Central memory CD8-positive, alpha-beta T cell (primary cell): ENCODE measurements around the gene MED12L.

ENCODE experiments used
- ATAC-seq: fragments of 150-1000 bp; cut with Tn5 transposase; replicated peaks from 2 replicates; pipeline ENCODE4 v1.10.0; 2022; ENCODE audit warnings: mild to moderate bottlenecking, moderate FRiP score, moderate number of reproducible peaks; ENCODE audit not compliant: poor library complexity, severe bottlenecking; ENCODE audit errors: extremely low read depth
- DNase-seq, 2 donors: peaks; one replicate each; pipeline ENCODE4 v3.0.0; 2021; ENCODE audit warnings: low spot score in 2 of 2
- H3K27ac Mint-ChIP-seq: one replicate; pipeline ENCODE4 v1.8.0; 2022; ENCODE audit warnings: low read depth, mild to moderate bottlenecking, moderate library complexity, mixed read lengths
- H3K27me3 Mint-ChIP-seq: one replicate; pipeline ENCODE4 v1.8.0; 2022; ENCODE audit warnings: mixed read lengths
- H3K36me3 Mint-ChIP-seq: one replicate; pipeline ENCODE4 v1.8.0; 2022; ENCODE audit warnings: mild to moderate bottlenecking, moderate library complexity, mixed read lengths; ENCODE audit not compliant: insufficient read depth
- H3K4me1 Mint-ChIP-seq: one replicate; pipeline ENCODE4 v1.8.0; 2022; ENCODE audit warnings: mixed read lengths
- H3K4me3 Mint-ChIP-seq: one replicate; pipeline ENCODE4 v1.8.0; 2022; ENCODE audit warnings: mild to moderate bottlenecking, moderate library complexity, mixed read lengths
- H3K9me3 Mint-ChIP-seq: one replicate; pipeline ENCODE4 v1.8.0; 2022; ENCODE audit warnings: mixed read lengths

MED12L gene

GRCh38 chr3:151201051-151201730, 115.7 kb downstream of the MED12L start:
- Mint-ChIP-seq H3K27ac (peak overlapping the region; percentile 85), H3K4me1 (peaks cover 47% of the 10 kb centered on the region), H3K27me3 (no peaks in the 10 kb centered on the region), H3K4me3 (peak overlapping the region; percentile 78), H3K36me3 (peaks cover 28% of the 10 kb centered on the region), H3K9me3 (no peaks in the 10 kb centered on the region)
- peak; percentile 30 for ATAC-seq
- no peak for DNase-seq

- peak within 1 kb of the TSS; percentile 85 for H3K27ac Mint-ChIP-seq
- ATAC-seq = peak; percentile 86
- H3K36me3 Mint-ChIP-seq = peaks cover 28% of the 10 kb centered on the region
- no peaks in the 10 kb centered on the region for H3K9me3 Mint-ChIP-seq
- H3K4me3 Mint-ChIP-seq = peak within 1 kb of the TSS; percentile 78
- peak; percentile 19 to 67 for DNase-seq
- H3K4me1 Mint-ChIP-seq = peaks cover 59% of the 10 kb centered on the region
- H3K27me3 Mint-ChIP-seq = no peaks in the 10 kb centered on the region
Observed at GRCh38 chr3:151203051-151203420, 117.6 kb downstream of the MED12L start, which contains the start of gene GPR171. Gene GPR171 (minus strand): TSS chr3:151203216. CDS start chr3:151199386, 3,830 bp downstream.

GRCh38 chr3:151204530-151205402, 119.3 kb downstream of the MED12L start:
- ATAC-seq (no peak), DNase-seq (no peak)
- H3K27ac Mint-ChIP-seq = peak overlapping the region; percentile 74
- no peaks in the 10 kb centered on the region for H3K9me3 Mint-ChIP-seq
- no peaks in the 10 kb centered on the region for H3K27me3 Mint-ChIP-seq
- H3K4me3 Mint-ChIP-seq = peak overlapping the region; percentile 55
- peaks cover 67% of the 10 kb centered on the region for H3K4me1 Mint-ChIP-seq
- peaks cover 13% of the 10 kb centered on the region for H3K36me3 Mint-ChIP-seq

GRCh38 chr3:151205482-151205881, 120.0 kb downstream of the MED12L start:
- Mint-ChIP-seq H3K27ac (peak overlapping the region; percentile 74), H3K9me3 (no peaks in the 10 kb centered on the region), H3K27me3 (no peaks in the 10 kb centered on the region), H3K36me3 (peaks cover 9% of the 10 kb centered on the region), H3K4me1 (peaks cover 64% of the 10 kb centered on the region), H3K4me3 (peak overlapping the region; percentile 55)
- DNase-seq (no peak), ATAC-seq (no peak)

GRCh38 chr3:151206201-151206600, 120.7 kb downstream of the MED12L start:
- Mint-ChIP-seq H3K4me3 (peak overlapping the region; percentile 55), H3K27ac (peak overlapping the region; percentile 86), H3K4me1 (peaks cover 66% of the 10 kb centered on the region), H3K36me3 (peaks cover 7% of the 10 kb centered on the region), H3K27me3 (no peaks in the 10 kb centered on the region), H3K9me3 (no peaks in the 10 kb centered on the region)
- DNase-seq (no peak), ATAC-seq (no peak)

GRCh38 chr3:151209654-151210053, 124.2 kb downstream of the MED12L start:
- Mint-ChIP-seq H3K4me1 (peaks cover 52% of the 10 kb centered on the region), H3K27ac (peak overlapping the region; percentile 20), H3K4me3 (no peak overlapping the region), H3K36me3 (peaks cover 2% of the 10 kb centered on the region), H3K27me3 (no peaks in the 10 kb centered on the region), H3K9me3 (no peaks in the 10 kb centered on the region)
- ATAC-seq = peak; percentile 67
- DNase-seq = no peak

- ATAC-seq (peak; percentile 31), DNase-seq (no peak)
- Mint-ChIP-seq H3K36me3 (peaks cover 2% of the 10 kb centered on the region), H3K27me3 (no peaks in the 10 kb centered on the region), H3K27ac (no peak overlapping the region), H3K9me3 (no peaks in the 10 kb centered on the region), H3K4me3 (peak overlapping the region; percentile 13), H3K4me1 (peaks cover 41% of the 10 kb centered on the region)
Observed at GRCh38 chr3:151210676-151211381, 125.4 kb downstream of the MED12L start.

GRCh38 chr3:151213151-151213550, 127.7 kb downstream of the MED12L start:
- H3K27ac Mint-ChIP-seq = no peak overlapping the region
- no peaks in the 10 kb centered on the region for H3K27me3 Mint-ChIP-seq
- DNase-seq (no peak), ATAC-seq (no peak)
- H3K9me3 Mint-ChIP-seq = no peaks in the 10 kb centered on the region
- H3K36me3 Mint-ChIP-seq = peaks cover 2% of the 10 kb centered on the region
- H3K4me3 Mint-ChIP-seq = no peak overlapping the region
- H3K4me1 Mint-ChIP-seq = peaks cover 26% of the 10 kb centered on the region

GRCh38 chr3:151213881-151214280, 128.4 kb downstream of the MED12L start:
- Mint-ChIP-seq H3K27me3 (no peaks in the 10 kb centered on the region), H3K36me3 (peaks cover 2% of the 10 kb centered on the region), H3K27ac (no peak overlapping the region), H3K4me3 (no peak overlapping the region), H3K4me1 (peaks cover 21% of the 10 kb centered on the region), H3K9me3 (no peaks in the 10 kb centered on the region)
- DNase-seq = no peak
- ATAC-seq = no peak

- Mint-ChIP-seq H3K4me3 (no peak overlapping the region), H3K4me1 (peaks cover 16% of the 10 kb centered on the region), H3K27me3 (no peaks in the 10 kb centered on the region), H3K36me3 (peaks cover 2% of the 10 kb centered on the region), H3K27ac (no peak overlapping the region), H3K9me3 (no peaks in the 10 kb centered on the region)
- ATAC-seq = no peak
- no peak for DNase-seq
Observed at GRCh38 chr3:151214459-151214858, 129.0 kb downstream of the MED12L start.

GRCh38 chr3:151216641-151217607, 131.5 kb downstream of the MED12L start:
- no peaks in the 10 kb centered on the region for H3K27me3 Mint-ChIP-seq
- no peak overlapping the region for H3K27ac Mint-ChIP-seq
- no peaks in the 10 kb centered on the region for H3K4me1 Mint-ChIP-seq
- ATAC-seq = no peak
- no peak for DNase-seq
- H3K4me3 Mint-ChIP-seq = no peak overlapping the region
- peaks cover 5% of the 10 kb centered on the region for H3K9me3 Mint-ChIP-seq
- H3K36me3 Mint-ChIP-seq = no peaks in the 10 kb centered on the region

- Mint-ChIP-seq H3K27me3 (no peaks in the 10 kb centered on the region), H3K36me3 (no peaks in the 10 kb centered on the region), H3K4me3 (no peak overlapping the region), H3K27ac (no peak overlapping the region), H3K4me1 (no peaks in the 10 kb centered on the region), H3K9me3 (peaks cover 5% of the 10 kb centered on the region)
- ATAC-seq (no peak), DNase-seq (no peak)
Observed at GRCh38 chr3:151218136-151218535, 132.7 kb downstream of the MED12L start.
